CD4-positive, alpha-beta T cell treated with Interleukin-10 for 1 hour (primary cell): ENCODE measurements around the gene MMP2.

Experiments
- DNase-seq: peaks from one replicate; pipeline ENCODE4 v3.0.0-alpha.2; 2020

Gene MMP2

GRCh38 chr16:55521792-55522191, 42.8 kb downstream of the MMP2 start:
- DNase-seq = no peak

- DNase-seq = no peak
These were observed 47.4 kb downstream of the MMP2 start for GRCh38 chr16:55526441-55526840.

- no peak for DNase-seq
These were observed 48.9 kb downstream of the MMP2 start for GRCh38 chr16:55527885-55528284.

- DNase-seq = no peak
These were observed 50.0 kb downstream of the MMP2 start for GRCh38 chr16:55529018-55529417.

DNA sequence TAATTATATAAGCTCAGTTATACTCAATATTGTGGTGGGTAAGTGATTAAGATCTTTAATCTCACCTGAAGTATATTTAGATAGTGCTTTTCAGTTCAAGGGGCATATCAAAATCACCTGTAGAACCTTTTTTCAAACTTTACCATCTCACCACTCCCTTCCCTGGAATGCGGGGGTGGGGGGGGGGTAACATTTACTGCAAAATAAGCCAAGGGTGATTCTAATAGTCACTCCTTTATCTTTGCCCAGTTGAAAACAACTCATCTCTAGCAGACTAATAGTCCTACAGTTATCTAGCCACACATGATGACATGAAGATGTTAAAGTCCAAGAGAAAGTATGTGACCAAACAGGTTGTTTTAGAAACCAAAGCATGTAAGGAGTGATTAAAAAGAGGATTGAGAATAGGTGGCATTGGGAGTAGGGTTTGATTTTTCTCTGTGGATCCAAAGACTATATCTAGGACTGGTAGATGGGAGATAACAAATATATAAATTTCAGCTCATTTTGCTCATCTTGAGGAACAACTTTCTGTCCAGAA, 51.4 kb downstream of the MMP2 start:
- DNase-seq = no peak

- no peak for DNase-seq
These were observed 53.2 kb downstream of the MMP2 start for GRCh38 chr16:55532227-55532626.

GRCh38 chr16:55534756-55535155, 55.8 kb downstream of the MMP2 start:
- no peak for DNase-seq

DNA sequence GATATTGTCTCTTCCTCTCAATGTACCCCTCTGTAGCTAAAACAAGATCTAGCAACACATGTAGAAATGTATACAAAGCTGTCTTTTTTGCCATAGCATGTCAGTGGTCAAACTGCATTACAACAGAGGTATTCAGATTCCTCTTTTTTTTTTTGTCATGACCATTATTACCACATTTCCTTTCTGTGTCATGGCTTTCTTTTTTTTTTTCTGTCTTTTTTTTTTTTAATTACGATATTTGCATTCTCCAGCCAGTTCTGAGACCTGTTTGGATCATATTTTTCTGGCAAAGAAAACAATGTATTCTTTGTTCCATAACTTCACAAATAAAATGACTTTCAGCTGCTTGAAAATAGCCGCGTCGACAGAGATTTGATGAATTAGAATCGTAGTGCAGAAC, 60.1 kb downstream of the MMP2 start:
- no peak for DNase-seq

DNA sequence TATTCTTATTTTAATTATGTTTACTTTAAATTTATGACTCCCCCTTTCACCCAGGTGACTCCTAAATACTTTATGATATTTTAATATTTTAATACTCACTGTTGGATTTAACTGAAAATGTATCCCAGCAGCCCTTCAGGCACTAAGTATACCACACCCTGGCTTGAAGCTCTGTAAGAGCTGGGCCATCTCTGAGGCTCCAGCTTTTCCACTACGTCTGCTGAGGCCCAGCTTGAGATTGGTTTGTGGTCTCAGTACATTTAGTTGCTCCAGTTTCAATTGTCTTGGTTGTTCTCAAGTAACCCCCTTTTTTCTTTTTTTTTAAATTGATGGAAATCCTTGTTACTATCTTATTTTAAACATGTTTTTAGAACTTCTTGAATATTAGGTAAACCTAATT, 60.5 kb downstream of the MMP2 start:
- no peak for DNase-seq

DNA sequence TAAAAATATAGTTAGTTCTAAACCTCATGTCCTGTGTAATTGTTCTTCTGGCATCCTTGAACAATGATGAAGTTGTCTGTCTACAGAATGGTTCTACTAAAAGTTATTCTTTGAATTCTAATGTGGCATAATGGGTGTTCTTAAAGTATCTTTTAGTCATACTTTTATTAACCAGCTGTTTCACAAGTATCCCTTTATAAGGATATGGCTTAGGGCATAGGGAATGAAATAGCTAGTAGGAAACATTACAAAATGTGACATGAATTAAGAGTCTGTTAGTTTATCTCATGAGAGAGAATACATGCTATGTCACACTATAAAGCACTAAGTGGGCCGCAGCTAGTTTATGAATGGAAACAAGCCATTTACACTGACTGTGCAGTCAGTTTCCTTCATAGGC, 61.2 kb downstream of the MMP2 start:
- DNase-seq = no peak

DNA sequence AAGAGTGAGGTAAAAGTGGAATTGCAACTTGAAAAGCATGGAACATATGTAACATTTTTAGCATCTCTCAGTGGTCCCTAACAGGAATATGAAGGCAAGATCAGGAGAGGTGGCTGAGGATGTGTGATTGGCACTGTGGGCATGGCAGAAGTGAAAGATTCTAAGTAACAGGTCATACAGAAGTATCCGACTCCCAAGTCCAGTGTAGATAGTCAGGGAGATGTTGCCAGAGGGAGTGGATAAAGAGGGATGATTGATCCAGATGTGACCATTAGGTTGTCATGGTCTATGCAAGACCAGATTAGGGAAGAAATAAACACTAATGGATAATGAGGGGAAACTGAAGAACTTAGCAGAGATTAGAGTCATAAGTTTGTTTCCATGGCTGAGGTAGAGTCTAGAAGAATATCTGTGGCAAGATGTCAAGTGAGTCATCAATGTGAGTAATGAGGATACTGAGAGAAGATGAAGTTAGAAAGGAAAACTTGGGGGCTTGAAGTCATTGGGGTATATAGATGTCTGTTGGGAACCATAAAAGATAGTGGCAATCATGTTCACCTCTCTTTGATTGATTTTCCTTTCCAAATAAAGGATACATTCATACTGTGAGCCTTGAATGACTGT, 63.6 kb downstream of the MMP2 start:
- DNase-seq = no peak

DNA sequence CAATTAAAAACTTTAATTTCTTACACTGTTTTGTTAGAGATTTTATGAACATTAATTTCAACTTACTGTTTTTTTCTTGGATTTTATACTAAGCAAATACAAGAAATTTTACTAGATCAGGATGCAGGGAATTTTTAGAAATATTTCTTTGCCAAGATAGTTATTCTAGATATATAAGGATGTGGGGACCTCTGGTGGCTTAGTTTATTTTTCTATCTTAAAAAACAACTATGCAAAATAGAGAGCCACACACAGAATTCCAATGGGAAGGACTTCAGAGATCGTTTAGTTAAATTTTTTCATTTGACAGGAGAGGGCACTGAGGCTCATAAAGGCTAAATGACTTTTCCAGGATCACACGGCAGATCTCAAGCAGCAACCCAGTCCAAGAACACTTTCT, 64.5 kb downstream of the MMP2 start:
- DNase-seq = no peak

DNA sequence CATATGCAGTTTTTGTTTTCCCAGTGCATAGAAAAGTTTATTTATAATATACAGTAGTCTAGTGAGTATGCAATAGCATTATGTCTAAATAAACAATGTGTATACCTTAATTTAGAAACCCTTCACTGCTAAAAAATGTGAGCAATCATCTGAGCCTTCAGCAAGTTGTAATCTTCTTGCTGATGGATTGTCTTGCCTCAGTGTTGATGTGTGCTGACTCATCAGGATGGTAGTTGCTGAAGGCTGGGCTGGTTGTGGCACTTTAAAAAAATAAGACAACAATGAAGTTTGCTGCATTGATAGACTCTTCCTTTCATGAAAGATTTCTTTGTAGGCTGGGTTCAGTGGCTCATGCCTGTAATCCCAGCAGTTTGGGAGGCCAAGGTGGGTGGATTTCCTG, 73.6 kb downstream of the MMP2 start:
- DNase-seq = no peak

- DNase-seq = no peak
These were observed 76.4 kb downstream of the MMP2 start for GRCh38 chr16:55555436-55555835.
